ENCODE results near the gene ZNF3. TPM values are rescaled to one million over a fixed set of nuclear protein-coding genes. Genes with fewer than 3 reads are reported as not detected.

The ZNF3 gene
- total and polyA plus RNA-seq, 9 of the 15 experiments (the other 6 are each of a cell fraction or from before 2014, with no cell fraction given): 30.0 to 64.9 (median 51.5) TPM

- no peak; the same call in 1 of the 2 replicates for TF ChIP-seq POLR2AphosphoS2 (IDR thresholded peaks at IDR 0.05; ENCODE audit: low read length)
- TF ChIP-seq, protein P1, sequence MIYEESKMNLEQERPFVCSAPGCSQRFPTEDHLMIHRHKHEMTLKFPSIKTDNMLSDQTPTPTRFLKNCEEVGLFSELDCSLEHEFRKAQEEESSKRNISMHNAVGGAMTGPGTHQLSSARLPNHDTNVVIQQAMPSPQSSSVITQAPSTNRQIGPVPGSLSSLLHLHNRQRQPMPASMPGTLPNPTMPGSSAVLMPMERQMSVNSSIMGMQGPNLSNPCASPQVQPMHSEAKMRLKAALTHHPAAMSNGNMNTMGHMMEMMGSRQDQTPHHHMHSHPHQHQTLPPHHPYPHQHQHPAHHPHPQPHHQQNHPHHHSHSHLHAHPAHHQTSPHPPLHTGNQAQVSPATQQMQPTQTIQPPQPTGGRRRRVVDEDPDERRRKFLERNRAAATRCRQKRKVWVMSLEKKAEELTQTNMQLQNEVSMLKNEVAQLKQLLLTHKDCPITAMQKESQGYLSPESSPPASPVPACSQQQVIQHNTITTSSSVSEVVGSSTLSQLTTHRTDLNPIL (CRISPR knock-in tag; IDR thresholded peaks at IDR 0.05): no peak
- no peak for TF ChIP-seq HNRNPK (IDR thresholded peaks at IDR 0.05; ENCODE audit: low read depth, low read length, poor library complexity, severe bottlenecking)
- TF ChIP-seq ZFP36 (IDR thresholded peaks at IDR 0.05; ENCODE audit: low read depth, low read length, partially characterized antibody): no peak
- no peak for TF ChIP-seq SMARCC2 (IDR thresholded peaks at IDR 0.05; ENCODE audit: low read depth)
- TF ChIP-seq SRSF9 (IDR thresholded peaks at IDR 0.05; ENCODE audit: borderline replicate concordance, low read depth, low read length): no peak
- no peak for TF ChIP-seq HDAC2 (IDR thresholded peaks at IDR 0.05)
- peak; percentile 95 for TF ChIP-seq RBBP5 (IDR thresholded peaks at IDR 0.05; ENCODE audit: borderline replicate concordance, insufficient read depth, low read length, poor library complexity, severe bottlenecking)
- TF ChIP-seq ZNF212 (CRISPR knock-in tag; IDR thresholded peaks at IDR 0.05): 0 out of 2 replicates have a peak, but pooled peaks have one; percentile 5
- TF ChIP-seq GABPB1 (CRISPR knock-in tag; IDR thresholded peaks at IDR 0.05): peak; percentile 88
- TF ChIP-seq CBFA2T3 (IDR thresholded peaks at IDR 0.05): peak; percentile 50; the same call in 1 of the 2 replicates
- no peak for TF ChIP-seq RFX1 (IDR thresholded peaks at IDR 0.05)
- TF ChIP-seq ZNF76 (CRISPR knock-in tag; IDR thresholded peaks at IDR 0.05; ENCODE audit: borderline replicate concordance): peak; percentile 93
- no peak for TF ChIP-seq MYNN (IDR thresholded peaks at IDR 0.05)
- TF ChIP-seq MYNN (CRISPR knock-in tag; IDR thresholded peaks at IDR 0.05): no peak
- TF ChIP-seq POLR2H (tag; IDR thresholded peaks at IDR 0.05; ENCODE audit: low read depth): peak; percentile 91
- TF ChIP-seq SIX5 (IDR thresholded peaks at IDR 0.05; ENCODE audit: borderline replicate concordance in 1 of 2, insufficient read depth in 1 of 2, low read depth in 1 of 2, low read length in 2 of 2): no peak
- TF ChIP-seq MAZ (CRISPR knock-in tag; conservative IDR thresholded peaks at IDR 0.05 in 1 of 2, IDR thresholded peaks at IDR 0.05 in 1 of 2): peak; percentile 83 to 88
- peak; percentile 96 for TF ChIP-seq TAF9B (IDR thresholded peaks at IDR 0.05; ENCODE audit: partially characterized antibody)
- no peak for TF ChIP-seq FOXK1 (CRISPR knock-in tag; IDR thresholded peaks at IDR 0.05; ENCODE audit: borderline replicate concordance)
- TF ChIP-seq STAG1 (CRISPR knock-in tag; IDR thresholded peaks at IDR 0.05; ENCODE audit: borderline replicate concordance): peak; percentile 65
- peak; percentile 75 for TF ChIP-seq GABPA (tag; conservative IDR thresholded peaks at IDR 0.05; ENCODE audit: low read depth)
- TF ChIP-seq MCM5 (IDR thresholded peaks at IDR 0.05; ENCODE audit: low read depth): no peak
- no peak for TF ChIP-seq ZNF436 (CRISPR knock-in tag; IDR thresholded peaks at IDR 0.05)
- TF ChIP-seq CHCHD3 (CRISPR knock-in tag; IDR thresholded peaks at IDR 0.05): no peak
- no peak for TF ChIP-seq EZH2 (IDR thresholded peaks at IDR 0.05; ENCODE audit: borderline replicate concordance, low read depth, low read length)
These were observed 7.3 kb upstream of the ZNF3 start, which contains the start of gene COPS6 (continued) for GRCh38 chr7:100088621-100089457.
